Thoracic aorta (tissue), 2 donors: ENCODE data around the gene OTOF. TPM values are rescaled to one million over a fixed set of nuclear protein-coding genes. Genes with fewer than 3 reads are reported as not detected.

Experiments
- ATAC-seq: fragments of 150-250 bp; one replicate; pipeline ENCODE4 v1.8.0; 2017; ENCODE audit warnings: low read depth; ENCODE audit not compliant: insufficient number of reproducible peaks, low FRiP score
- DNase-seq: peaks from one replicate; pipeline ENCODE4 v3.0.0-alpha.2; 2020; ENCODE audit warnings: low spot score
- H3K27ac ChIP-seq, 2 donors: fragments of 200-600 bp; sonication (generic); 1 replicate in 1 of 2; 2 replicates in 1 of 2; pipeline ENCODE4 v1.5.1; 2016; ENCODE audit warnings: mild to moderate bottlenecking in 2 of 2, moderate library complexity in 2 of 2
- H3K27me3 ChIP-seq: fragments of 200-600 bp; sonication (generic); replicated peaks from 2 replicates; pipeline ENCODE4 v1.6.0; 2016; ENCODE audit warnings: mild to moderate bottlenecking; ENCODE audit not compliant: insufficient read depth
- H3K36me3 ChIP-seq: fragments of 200-600 bp; sonication (generic); one replicate; pipeline ENCODE4 v1.5.1; 2016
- H3K4me1 ChIP-seq, 2 donors: fragments of 200-600 bp; sonication (generic); 1 replicate in 1 of 2; 2 replicates in 1 of 2; pipeline versions ENCODE4 v1.5.1 to v1.6.0; 2016; ENCODE audit warnings: low read depth in 2 of 2, mild to moderate bottlenecking in 1 of 2; ENCODE audit not compliant: control insufficient read depth in 1 of 2
- H3K4me3 ChIP-seq: fragments of 200-600 bp; sonication (generic); 2 replicates; pipeline ENCODE4 v1.5.1; 2016; ENCODE audit warnings: mild to moderate bottlenecking
- H3K9me3 ChIP-seq: fragments of 200-600 bp; sonication (generic); 2 replicates; pipeline ENCODE4 v1.5.1; 2016
- CTCF ChIP-seq: fragments of 200-600 bp; sonication (generic); IDR thresholded peaks from one replicate; pipeline ENCODE4 v1.5.1; 2019; ENCODE audit warnings: antibody characterized with exemption
- total RNA-seq, 2 donors: library from RNA; depleted of rRNA; stranded (reverse); fragments of >200 nt; gene quantifications; one replicate each; pipeline versions ENCODE4 v1.1.0 to v1.2.3, GENCODE V29; 2016

OTOF gene
- total RNA-seq, 2 donors from 2014 or later: 0.28 TPM; not detected in 1

- H3K4me1 ChIP-seq: peaks cover 4 to 10% of the 10 kb centered on the region in 2 donors
- no peak for TF ChIP-seq CTCF
Observed at GRCh38 chr2:26506279-26506678, 28.4 kb upstream of the OTOF start.

GRCh38 chr2:26504002-26504401, 26.1 kb upstream of the OTOF start:
- no peak for ATAC-seq
- Histone ChIP-seq H3K4me1 (peaks cover 4 to 10% of the 10 kb centered on the region in 2 donors), H3K4me3 (peak overlapping the region; percentile 70), H3K27ac (no peak overlapping the region), H3K9me3 (no peaks in the 10 kb centered on the region), H3K36me3 (no peaks in the 10 kb centered on the region), H3K27me3 (no peaks in the 10 kb centered on the region)
- no peak for DNase-seq
- no peak for TF ChIP-seq CTCF

More at GRCh38 chr2:26506279-26506678, 28.4 kb upstream of the OTOF start:
- Histone ChIP-seq H3K4me3 (no peak overlapping the region), H3K9me3 (no peaks in the 10 kb centered on the region), H3K27ac (no peak overlapping the region), H3K27me3 (no peaks in the 10 kb centered on the region), H3K36me3 (no peaks in the 10 kb centered on the region)
- ATAC-seq: no peak
- DNase-seq: no peak

- Histone ChIP-seq H3K4me1 (peaks cover 4 to 10% of the 10 kb centered on the region in 2 donors), H3K27ac (no peak overlapping the region), H3K9me3 (no peaks in the 10 kb centered on the region), H3K4me3 (peak overlapping the region; percentile 70), H3K36me3 (no peaks in the 10 kb centered on the region), H3K27me3 (no peaks in the 10 kb centered on the region)
- ATAC-seq (peak; percentile 21), DNase-seq (peak; percentile 12)
- TF ChIP-seq CTCF: peak; percentile 71
Observed at GRCh38 chr2:26503231-26503880, 25.4 kb upstream of the OTOF start.

- H3K9me3 ChIP-seq: no peaks in the 10 kb centered on the region
- ATAC-seq (no peak), DNase-seq (no peak)
- no peak overlapping the region for H3K4me3 ChIP-seq
- H3K4me1 ChIP-seq: peaks cover 4 to 10% of the 10 kb centered on the region in 2 donors
- no peaks in the 10 kb centered on the region for H3K36me3 ChIP-seq
- no peak overlapping the region for H3K27ac ChIP-seq
- TF ChIP-seq CTCF: no peak
- no peaks in the 10 kb centered on the region for H3K27me3 ChIP-seq
Observed at GRCh38 chr2:26500406-26500805, 22.5 kb upstream of the OTOF start.

GRCh38 chr2:26495705-26496297, 17.9 kb upstream of the OTOF start:
- Histone ChIP-seq H3K36me3 (no peaks in the 10 kb centered on the region), H3K27me3 (no peaks in the 10 kb centered on the region), H3K4me1 (no peaks in the 10 kb centered on the region), H3K4me3 (no peak overlapping the region), H3K27ac (no peak overlapping the region), H3K9me3 (no peaks in the 10 kb centered on the region)
- DNase-seq (no peak), ATAC-seq (no peak)
- no peak for TF ChIP-seq CTCF
